NCI-H524 treated with DMSO at 0.1 percent for 48 hours (cell line): ENCODE results near the gene COL27A1.
"Not testable (repeated sequence)": the region's sequence is repeated elsewhere in the genome, so short reads cannot be mapped to it uniquely, and the experiment has no call there.

Experiments used
- DNase-seq: peaks from one replicate; lab custom pipeline; 2025; lab: John Stamatoyannopoulos, UW

The COL27A1 gene

DNA sequence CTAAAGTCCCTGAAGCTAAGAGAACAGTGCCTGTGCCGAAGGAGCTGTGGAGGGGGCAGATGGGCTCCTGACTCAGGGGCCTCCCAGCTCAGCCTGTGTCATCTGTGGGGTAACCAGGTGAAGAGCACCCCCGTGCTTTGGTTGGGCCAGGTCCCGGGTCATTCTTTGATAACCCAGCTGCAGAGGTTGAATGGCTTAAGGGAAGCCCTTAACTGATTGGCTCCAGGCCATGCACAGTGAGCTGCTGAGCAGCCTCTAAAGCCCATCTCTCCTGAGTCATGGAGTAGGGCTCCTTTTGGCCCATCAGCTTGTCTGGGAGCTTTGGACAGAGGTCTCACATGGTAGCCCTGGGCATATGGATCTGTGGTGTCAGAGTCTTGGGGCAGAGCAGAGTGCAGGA, 28.7 kb downstream of the COL27A1 start:
- DNase-seq: no peak

- no peak for DNase-seq
Measured at GRCh38 chr9:114184866-114185265, 29.5 kb downstream of the COL27A1 start.

GRCh38 chr9:114185570-114186490, 30.5 kb downstream of the COL27A1 start:
- no peak for DNase-seq

DNA sequence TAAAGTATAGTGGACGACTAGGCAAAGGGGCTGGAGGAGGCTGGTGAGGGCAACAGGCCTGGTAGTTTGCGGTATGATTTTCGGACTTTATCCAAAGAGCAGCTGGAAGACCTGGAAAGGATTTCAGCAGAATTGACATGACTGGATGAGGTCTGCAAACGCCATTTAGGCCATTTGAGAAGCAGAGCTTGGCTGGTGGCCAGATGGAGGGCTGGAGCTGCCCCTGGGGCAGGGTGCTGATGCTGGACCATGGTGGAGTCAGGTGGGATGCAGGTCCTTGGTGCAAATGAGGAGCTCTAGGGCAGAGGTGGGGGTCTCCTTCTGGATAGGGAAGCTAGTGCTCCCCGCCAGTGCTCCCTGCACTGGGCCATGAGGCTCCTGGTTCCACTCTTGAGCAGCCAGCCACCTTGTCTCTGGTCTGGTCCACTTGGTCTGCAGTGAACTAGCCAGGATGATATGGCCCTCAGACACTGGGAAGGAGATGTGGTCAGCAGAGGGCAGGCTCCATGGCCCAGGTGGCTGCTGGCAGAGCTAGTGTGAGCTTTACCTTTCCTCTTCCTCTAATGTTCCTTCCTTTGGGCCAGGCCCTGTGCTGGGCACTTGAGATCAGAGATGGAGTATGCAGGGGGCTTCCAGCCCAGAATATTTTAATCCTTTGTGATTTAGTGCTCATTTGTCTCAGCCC, 31.4 kb downstream of the COL27A1 start:
- DNase-seq: no peak

DNA sequence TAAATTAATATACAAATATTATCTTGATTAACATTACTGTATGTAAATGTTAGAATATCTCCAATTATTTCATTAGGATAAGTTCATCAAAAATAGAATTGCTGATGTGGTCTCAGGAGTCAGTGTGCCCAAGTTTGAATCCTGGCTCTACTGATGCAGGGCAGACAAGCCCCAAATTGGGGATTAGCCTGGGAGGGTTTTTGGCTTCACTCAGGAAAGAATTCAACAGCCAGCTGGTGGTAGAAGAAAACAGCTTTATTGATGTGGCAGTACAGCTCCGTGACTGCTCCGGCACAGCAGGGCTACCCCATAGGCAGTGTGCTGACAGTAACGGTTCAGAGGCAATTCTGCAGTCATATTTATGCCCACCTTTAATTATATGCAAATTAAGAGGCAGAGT, 32.5 kb downstream of the COL27A1 start:
- no peak for DNase-seq

DNA sequence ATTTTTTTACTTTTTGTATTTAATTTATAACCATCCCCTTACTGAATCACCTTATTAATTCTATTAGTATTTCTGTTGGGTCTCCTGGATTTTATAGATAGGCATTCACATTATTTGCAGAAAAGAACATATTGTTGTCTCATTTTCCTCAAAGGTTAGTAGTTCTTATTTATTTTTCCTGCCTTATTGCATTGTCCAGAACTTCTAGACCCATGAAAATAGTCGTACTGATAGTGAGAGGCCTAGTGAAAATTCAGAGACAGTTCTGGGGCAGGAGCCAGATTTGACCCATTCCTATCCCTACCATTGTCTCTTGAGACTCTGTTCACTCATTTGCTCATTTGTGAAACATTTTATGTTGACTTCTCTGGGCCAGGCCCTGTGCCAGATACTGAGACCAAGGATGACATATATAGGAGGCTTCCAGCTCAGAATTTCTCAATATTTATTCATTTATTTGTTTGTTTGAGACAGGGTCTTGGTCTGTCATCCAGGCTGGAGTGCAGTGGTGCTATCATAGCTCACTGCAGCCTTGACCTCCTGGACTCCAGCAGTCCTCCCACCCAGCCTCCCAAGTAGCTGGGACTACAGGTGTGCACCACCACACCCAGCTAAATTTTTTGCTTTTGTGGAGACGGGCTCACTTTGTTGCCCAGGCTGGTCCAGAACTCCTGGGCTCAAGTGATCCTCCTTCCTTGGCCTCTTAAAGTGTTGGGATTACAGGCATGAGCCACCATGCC, 34.7 kb downstream of the COL27A1 start:
- DNase-seq: no peak

DNA sequence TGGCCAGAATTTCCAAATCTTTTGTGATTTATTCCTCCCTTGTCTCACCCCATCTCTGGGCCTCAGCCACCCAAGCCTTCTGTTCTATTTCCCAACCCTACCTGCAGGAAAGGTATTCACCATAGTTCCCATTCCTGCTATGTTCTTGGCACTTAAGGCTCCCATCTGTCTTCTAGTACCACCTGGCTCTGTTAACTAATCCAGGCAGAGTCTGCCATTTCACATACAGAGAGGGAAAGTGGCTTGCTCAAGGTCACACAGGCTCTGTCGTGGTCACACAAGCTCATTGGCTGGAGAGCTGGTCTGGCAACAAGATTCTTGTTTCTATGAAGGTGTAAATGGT, 35.2 kb downstream of the COL27A1 start:
- no peak for DNase-seq

DNA sequence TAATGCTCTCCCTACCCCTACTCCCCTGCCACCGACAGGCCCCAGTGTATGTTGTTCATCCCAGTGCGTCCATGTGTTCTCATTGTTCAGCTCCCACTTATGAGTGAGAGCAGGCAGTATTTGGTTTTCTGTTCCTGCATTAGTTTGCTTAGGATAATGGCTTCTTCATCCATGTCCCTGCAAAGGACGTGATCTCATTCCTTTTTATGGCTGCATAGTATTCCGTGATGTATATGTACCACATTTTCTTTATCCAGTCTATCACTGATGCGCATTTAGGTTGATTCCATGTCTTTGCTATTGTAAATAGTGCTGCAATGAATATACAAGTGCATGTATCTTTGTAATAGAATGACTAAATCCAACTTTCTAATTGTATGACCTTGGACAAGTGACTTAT, 36.1 kb downstream of the COL27A1 start:
- DNase-seq: not testable (repeated sequence)

DNA sequence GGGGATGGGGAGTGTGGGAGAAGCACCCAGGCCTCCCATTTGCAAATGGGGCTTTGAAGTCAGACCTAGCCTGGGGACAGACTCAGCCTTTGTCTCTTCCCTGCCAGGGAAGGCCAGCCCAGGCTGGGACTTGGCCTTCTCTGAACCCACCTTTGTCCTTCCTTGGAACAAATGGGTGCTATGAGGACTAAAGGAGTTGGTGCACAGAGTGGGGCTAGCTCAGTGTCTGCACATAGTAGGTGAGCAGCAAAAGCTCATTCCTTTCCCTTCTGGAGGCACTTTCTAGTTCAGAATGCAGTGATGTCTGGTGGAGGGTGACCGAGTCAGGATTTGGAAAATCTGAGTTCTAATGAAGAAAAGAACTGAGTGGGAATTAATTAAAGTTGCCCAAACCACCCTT, 37.2 kb downstream of the COL27A1 start:
- no peak for DNase-seq

GRCh38 chr9:114193090-114193489, 37.8 kb downstream of the COL27A1 start:
- DNase-seq: no peak

GRCh38 chr9:114196117-114196516, 40.8 kb downstream of the COL27A1 start:
- no peak for DNase-seq

DNA sequence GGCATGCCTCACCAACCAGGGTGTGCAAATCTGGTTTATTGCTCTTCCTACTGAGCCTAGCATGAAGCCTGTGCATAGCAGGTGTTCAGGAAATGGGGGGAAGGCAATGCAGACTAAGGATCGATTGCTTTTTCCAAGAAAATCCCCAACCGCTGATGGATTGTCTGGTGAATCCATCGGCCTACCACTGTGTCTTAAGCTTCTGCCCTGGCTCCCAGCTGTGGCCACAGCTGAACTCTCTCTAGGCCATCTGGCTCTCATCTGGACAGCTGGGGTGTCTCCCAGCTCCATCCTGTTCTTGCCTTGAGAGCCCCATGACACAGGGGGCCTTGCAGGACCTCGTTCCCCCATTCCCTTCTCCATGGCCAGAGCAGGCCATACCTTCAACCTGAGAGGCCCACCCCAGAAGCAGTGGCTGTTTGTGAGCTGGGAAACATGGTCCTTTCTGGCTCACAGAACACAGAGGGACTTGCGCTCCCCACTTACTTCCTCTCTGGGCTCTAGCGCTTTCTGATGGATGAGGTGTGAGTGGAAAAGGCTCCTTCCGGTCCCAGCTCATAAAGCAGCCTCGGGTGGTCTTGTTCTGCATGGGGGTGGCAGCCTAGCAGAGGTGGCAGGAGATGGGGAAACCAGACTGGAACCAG, 41.8 kb downstream of the COL27A1 start:
- peak; percentile 56 for DNase-seq

DNA sequence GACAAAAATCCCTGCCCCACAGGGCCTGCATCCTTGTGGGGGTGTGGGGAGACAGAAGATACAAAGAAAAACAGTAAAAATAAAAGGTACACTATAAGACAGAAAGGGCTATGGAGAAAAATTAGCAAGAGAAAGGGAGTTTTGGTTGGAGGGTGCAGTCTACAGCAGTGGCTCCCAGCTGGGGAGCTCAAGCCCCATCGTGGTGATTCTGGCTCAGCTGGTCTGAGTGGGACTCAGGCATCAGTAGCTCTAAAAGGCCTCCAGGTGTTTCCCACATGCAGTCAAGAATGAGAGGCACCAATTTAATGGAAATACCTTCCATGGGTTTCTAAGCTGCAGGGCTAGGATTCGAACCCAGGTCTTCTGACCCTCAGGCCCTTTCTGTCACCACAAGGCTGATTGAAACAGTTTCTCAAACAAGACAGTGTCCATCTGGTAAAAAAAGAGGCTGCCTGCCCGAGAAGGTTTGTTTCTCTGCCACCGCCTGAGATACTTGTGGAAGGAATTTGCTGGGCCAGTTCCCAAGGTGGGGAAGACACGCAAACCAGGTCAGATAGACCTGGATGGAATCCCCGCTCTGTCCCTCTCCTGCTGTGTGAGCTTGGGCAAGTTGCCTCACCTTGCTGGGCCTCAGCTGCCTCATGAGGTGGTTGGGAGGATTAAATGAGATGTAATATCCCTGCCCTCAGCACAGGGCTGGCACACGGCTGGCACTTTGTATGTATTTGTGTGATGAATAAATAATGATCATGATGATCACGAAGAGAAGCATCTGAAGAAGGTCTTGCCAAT, 43.1 kb downstream of the COL27A1 start:
- DNase-seq: no peak

GRCh38 chr9:114200721-114201300, 45.5 kb downstream of the COL27A1 start:
- no peak for DNase-seq

- no peak for DNase-seq
Measured at GRCh38 chr9:114202396-114202795, 47.1 kb downstream of the COL27A1 start.

DNA sequence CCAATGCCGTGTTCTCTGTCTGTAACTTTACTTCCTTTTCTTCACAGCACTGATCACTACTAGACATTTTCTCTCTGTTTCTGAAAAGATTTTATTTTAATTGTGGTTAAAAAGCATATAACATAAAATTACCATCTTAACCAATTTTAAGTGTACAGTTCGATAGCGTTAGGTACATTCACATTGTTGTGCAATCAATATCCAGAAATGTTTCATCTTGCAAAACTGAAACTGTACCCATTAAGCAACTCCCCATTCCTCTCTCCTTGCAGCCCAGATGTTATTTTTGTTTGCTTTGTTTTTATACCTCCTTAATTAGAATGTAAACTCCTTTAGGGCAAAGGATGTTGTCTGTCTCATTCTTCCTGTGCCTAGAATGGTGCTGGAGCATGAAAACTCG, 47.5 kb downstream of the COL27A1 start:
- no peak for DNase-seq

DNA sequence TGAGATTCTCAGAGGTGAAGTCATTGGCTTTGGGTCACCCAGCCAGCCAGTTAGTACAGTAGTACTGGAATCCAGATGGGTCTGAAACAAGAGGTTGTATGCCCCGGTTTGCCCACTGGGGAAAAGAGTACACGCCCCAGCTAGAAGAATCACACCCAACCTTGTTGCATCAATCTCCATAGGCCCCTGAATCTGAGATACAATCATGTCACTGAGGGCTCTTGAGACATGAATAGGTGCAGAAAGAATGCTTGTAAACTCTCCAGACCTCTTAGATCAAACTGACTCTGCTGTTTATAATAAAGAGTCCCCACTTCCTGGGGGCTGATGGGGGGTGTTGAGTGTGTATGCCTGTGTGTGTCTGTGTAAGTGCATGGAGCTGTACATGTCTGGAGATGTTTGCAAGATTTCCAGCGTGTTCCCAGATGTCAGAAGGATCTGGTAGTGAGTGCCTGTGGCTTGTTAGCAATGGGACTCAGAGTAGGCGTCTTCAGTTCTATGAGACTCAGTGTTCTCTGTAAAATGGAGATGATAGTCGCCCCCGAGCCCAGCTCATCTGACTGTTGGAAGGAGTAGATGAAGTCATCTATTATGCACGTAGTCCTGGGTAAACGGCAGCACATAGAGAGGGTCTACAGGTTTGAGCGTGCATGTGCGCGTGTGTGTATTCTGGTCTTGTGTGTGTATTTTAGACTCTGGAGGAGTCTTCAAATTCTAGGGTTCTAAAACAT, 48.2 kb downstream of the COL27A1 start:
- no peak for DNase-seq

GRCh38 chr9:114204265-114204664, 48.9 kb downstream of the COL27A1 start:
- DNase-seq: no peak

- no peak for DNase-seq
Measured at GRCh38 chr9:114205171-114206015, 50.1 kb downstream of the COL27A1 start.
